Uterus (tissue), 2 donors: ENCODE data around the gene OR4D11.

Experiments used
- POLR2A ChIP-seq, 2 donors: fragments of 450-650 bp; IDR thresholded peaks; one replicate each; pipeline ENCODE4 v1.6.1; 2016; ENCODE audit warnings: antibody characterized with exemption in 2 of 2, mild to moderate bottlenecking in 1 of 2, moderate library complexity in 1 of 2
- TF ChIP-seq, protein P1 (sequence below), 4 experiments: fragments of 200-600 bp in 2 of 4; fragments of 450-650 bp in 2 of 4; sonication (generic) in 2 of 4; IDR thresholded peaks; one replicate each; pipeline ENCODE4 v1.5.1; 2016 to 2019; ENCODE audit warnings: antibody characterized with exemption in 4 of 4, mild to moderate bottlenecking in 2 of 4, moderate library complexity in 1 of 4

DNA sequence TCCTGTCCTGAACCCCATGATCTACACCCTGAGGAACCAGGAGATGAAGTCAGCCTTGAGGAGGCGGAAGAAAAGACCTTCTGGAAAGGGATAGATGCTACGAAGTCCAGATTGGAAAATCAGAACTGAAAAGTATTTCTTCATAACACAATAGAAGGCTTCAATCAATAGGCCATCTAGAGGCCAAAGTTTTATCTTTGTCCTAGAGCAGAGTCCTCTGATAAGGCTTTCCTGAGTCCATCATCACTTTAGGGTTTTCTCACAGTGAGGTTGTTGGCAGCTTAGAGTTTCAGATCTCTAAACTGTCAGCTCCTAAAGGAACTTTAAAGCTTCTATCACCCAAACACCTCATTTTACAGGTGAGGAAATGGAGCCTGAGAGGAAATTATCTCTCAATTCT, 29.2 kb downstream of the OR4D11 start:
- TF ChIP-seq, protein P1, sequence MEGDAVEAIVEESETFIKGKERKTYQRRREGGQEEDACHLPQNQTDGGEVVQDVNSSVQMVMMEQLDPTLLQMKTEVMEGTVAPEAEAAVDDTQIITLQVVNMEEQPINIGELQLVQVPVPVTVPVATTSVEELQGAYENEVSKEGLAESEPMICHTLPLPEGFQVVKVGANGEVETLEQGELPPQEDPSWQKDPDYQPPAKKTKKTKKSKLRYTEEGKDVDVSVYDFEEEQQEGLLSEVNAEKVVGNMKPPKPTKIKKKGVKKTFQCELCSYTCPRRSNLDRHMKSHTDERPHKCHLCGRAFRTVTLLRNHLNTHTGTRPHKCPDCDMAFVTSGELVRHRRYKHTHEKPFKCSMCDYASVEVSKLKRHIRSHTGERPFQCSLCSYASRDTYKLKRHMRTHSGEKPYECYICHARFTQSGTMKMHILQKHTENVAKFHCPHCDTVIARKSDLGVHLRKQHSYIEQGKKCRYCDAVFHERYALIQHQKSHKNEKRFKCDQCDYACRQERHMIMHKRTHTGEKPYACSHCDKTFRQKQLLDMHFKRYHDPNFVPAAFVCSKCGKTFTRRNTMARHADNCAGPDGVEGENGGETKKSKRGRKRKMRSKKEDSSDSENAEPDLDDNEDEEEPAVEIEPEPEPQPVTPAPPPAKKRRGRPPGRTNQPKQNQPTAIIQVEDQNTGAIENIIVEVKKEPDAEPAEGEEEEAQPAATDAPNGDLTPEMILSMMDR (IDR thresholded peaks at IDR 0.05): no peak
- no peak for TF ChIP-seq POLR2A (IDR thresholded peaks at IDR 0.05)
